Limb (tissue), 2 donors: ENCODE results near the gene TRIML2.
"Not testable (repeated sequence)": the region's sequence is repeated elsewhere in the genome, so short reads cannot be mapped to it uniquely, and the experiment has no call there.

ENCODE experiments used
- DNase-seq, 2 donors: peaks; one replicate each; pipeline ENCODE4 v3.0.0-alpha.2; 2016; ENCODE audit errors: extremely low spot score in 2 of 2

The TRIML2 gene

GRCh38 chr4:188107931-188108843 is 1.2 kb downstream of the TRIML2 start:
- DNase-seq, result no peak

GRCh38 chr4:188106454-188106853 is 2.9 kb downstream of the TRIML2 start:
- DNase-seq, result no peak

GRCh38 chr4:188092824-188093223 is 16.6 kb downstream of the TRIML2 start:
- DNase-seq, result no peak

- DNase-seq, result no peak
These were observed 22.5 kb downstream of the TRIML2 start for GRCh38 chr4:188086858-188087257.

- DNase-seq, result no peak
These were observed 26.6 kb downstream of the TRIML2 start for GRCh38 chr4:188082796-188083195.

- DNase-seq, result no peak
These were observed 31.3 kb downstream of the TRIML2 start for GRCh38 chr4:188078116-188078515.

- DNase-seq, result no peak
These were observed 33.2 kb downstream of the TRIML2 start for GRCh38 chr4:188076169-188076568.

- no peak for DNase-seq
These were observed 48.3 kb downstream of the TRIML2 start for GRCh38 chr4:188061083-188061482.

- no peak for DNase-seq
These were observed 56.1 kb downstream of the TRIML2 start for GRCh38 chr4:188053302-188053701.

GRCh38 chr4:188046657-188047056 is 62.7 kb downstream of the TRIML2 start:
- DNase-seq, result no peak

- not testable (repeated sequence) for DNase-seq
These were observed 63.9 kb downstream of the TRIML2 start for GRCh38 chr4:188045461-188045860.

GRCh38 chr4:188043154-188043553 is 66.2 kb downstream of the TRIML2 start:
- DNase-seq, result no peak

- DNase-seq, result no peak
These were observed 67.2 kb downstream of the TRIML2 start for GRCh38 chr4:188042191-188042590.

- DNase-seq, result no peak
These were observed 67.7 kb downstream of the TRIML2 start for GRCh38 chr4:188041721-188042120.
